ENCODE data around the gene PKNOX2.

PKNOX2 gene

GRCh38 chr11:125433454-125434121 lies 269.0 kb downstream of the PKNOX2 start:
- DNase-seq (ENCODE audit: low spot score), result peak; percentile 38

- no peak for DNase-seq (ENCODE audit: low spot score)
These were observed 271.1 kb downstream of the PKNOX2 start for GRCh38 chr11:125435461-125436238.

GRCh38 chr11:125441648-125442410 lies 277.3 kb downstream of the PKNOX2 start:
- DNase-seq (ENCODE audit: low spot score), result no peak

GRCh38 chr11:125442946-125443345 lies 278.4 kb downstream of the PKNOX2 start:
- DNase-seq (ENCODE audit: low spot score), result no peak

- DNase-seq (ENCODE audit: low spot score), result no peak
These were observed 279.3 kb downstream of the PKNOX2 start for GRCh38 chr11:125443767-125444311.

GRCh38 chr11:125445731-125446130 lies 281.2 kb downstream of the PKNOX2 start:
- no peak for DNase-seq (ENCODE audit: low spot score)

- no peak for DNase-seq (ENCODE audit: low spot score)
These were observed 281.7 kb downstream of the PKNOX2 start for GRCh38 chr11:125446279-125446678.

- no peak for DNase-seq (ENCODE audit: low spot score)
These were observed 283.2 kb downstream of the PKNOX2 start for GRCh38 chr11:125447721-125448120.

- no peak for DNase-seq (ENCODE audit: low spot score)
These were observed 283.6 kb downstream of the PKNOX2 start for GRCh38 chr11:125448136-125448535.

GRCh38 chr11:125449565-125449964 lies 285.0 kb downstream of the PKNOX2 start:
- DNase-seq (ENCODE audit: low spot score), result peak; percentile 70

- peak; percentile 72 for DNase-seq (ENCODE audit: low spot score)
These were observed 287.0 kb downstream of the PKNOX2 start for GRCh38 chr11:125451400-125452124.

GRCh38 chr11:125452125-125452470 lies 287.5 kb downstream of the PKNOX2 start:
- no peak for DNase-seq (ENCODE audit: low spot score)

- no peak for DNase-seq (ENCODE audit: low spot score)
These were observed 289.5 kb downstream of the PKNOX2 start for GRCh38 chr11:125454047-125454446.

- no peak for DNase-seq (ENCODE audit: low spot score)
These were observed 291.3 kb downstream of the PKNOX2 start for GRCh38 chr11:125455851-125456250.

GRCh38 chr11:125457814-125458343 lies 293.3 kb downstream of the PKNOX2 start:
- no peak for DNase-seq (ENCODE audit: low spot score)

GRCh38 chr11:125460275-125460674 lies 295.7 kb downstream of the PKNOX2 start:
- DNase-seq (ENCODE audit: low spot score), result no peak

- DNase-seq (ENCODE audit: low spot score), result no peak
These were observed 299.2 kb downstream of the PKNOX2 start for GRCh38 chr11:125463590-125464269.

- no peak for DNase-seq (ENCODE audit: low spot score)
These were observed 299.7 kb downstream of the PKNOX2 start for GRCh38 chr11:125464270-125464662.

GRCh38 chr11:125464666-125465065 lies 300.1 kb downstream of the PKNOX2 start:
- no peak for DNase-seq (ENCODE audit: low spot score)

GRCh38 chr11:125465255-125465654 lies 300.7 kb downstream of the PKNOX2 start:
- DNase-seq (ENCODE audit: low spot score), result no peak

GRCh38 chr11:125465701-125466100 lies 301.1 kb downstream of the PKNOX2 start:
- DNase-seq (ENCODE audit: low spot score), result no peak
